Measurements from ENCODE around the gene USP43.
"Not testable (repeated sequence)": the region's sequence is repeated elsewhere in the genome, so short reads cannot be mapped to it uniquely, and the experiment has no call there.

The USP43 gene

GRCh38 chr17:9663511-9663910, 18.2 kb downstream of the USP43 start:
- DNase-seq = not testable (repeated sequence)

GRCh38 chr17:9666461-9667050, 21.2 kb downstream of the USP43 start:
- DNase-seq = no peak

DNA sequence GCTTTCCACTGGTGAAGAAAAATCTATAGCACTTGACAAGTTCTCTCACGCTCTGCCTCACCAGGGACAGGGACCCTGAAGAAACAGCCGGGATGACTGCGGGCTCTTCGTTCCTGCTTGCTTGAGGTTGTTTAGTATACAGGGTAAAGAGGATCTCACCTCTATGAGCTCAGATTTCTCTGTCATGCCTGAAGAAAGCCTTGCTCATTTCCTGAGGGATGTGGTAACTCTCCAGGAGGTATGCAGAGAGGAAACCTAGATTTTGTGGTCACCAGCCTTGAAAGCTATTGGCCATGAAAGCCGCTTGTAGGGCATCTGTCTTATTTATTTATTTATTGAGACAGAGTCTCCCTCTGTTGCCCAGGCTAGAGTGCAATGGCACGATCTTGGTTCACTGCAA, 23.2 kb downstream of the USP43 start:
- DNase-seq = no peak

DNA sequence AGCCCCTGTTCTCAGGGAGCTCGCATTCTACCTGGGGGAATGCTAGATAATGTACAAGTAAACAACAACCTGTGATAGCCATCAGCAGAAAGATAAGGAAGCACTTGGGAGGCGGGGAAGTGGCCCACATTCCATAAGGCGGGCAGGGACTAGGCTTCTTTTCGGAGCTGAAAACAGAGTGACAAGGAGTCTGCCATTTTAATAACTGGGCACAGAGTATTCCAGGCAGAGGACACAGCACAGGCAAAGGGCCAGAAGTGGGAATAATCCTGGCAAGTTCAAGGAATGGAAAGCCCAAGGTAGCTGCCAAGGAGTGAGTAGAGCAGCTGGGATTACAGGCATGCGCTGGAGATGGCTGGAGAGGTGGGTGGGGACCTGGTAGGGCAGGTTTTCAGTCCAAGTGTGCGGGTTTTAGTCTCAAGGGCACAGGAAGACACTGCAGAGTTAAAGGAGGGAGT, 24.3 kb downstream of the USP43 start:
- DNase-seq = no peak

DNA sequence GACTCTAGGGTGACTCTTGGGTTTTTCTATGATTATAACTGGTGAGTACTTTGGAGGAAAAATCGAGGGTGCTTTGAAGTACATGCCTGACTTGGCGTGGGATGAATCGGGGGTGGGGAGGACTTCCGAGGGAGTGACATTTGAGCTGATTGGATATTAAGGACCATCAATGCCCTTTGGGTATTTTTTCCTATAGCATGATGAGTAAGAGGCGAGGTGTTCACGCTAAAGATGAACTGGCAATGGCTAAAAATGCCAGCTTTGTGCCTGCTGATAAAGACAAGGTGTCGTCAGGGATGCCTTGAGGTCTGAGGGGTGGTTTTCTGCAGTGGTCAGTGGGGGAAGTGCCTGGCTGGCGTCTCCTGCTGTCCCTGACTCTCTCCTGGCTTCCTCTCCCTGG, 25.3 kb downstream of the USP43 start:
- no peak for DNase-seq

GRCh38 chr17:9671559-9671958, 26.2 kb downstream of the USP43 start:
- no peak for DNase-seq

DNA sequence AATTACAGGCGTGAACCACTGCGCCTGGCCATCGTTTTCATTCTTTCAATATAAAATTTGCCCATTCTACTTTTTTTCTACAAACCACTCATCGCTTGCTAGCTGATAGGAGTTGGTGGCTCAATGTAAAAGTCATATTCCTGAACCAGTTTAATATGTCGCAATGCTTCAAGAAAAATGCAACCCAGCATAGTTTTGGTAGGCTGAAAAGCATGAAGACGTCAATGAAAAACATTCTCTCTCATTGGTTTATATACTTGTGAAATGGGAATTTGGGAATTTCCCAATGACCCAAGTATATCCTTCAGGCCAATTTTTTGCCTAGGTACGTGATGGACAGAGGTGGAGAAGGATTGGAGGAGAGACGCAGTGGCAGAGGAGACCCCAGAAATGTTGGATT, 26.9 kb downstream of the USP43 start:
- no peak for DNase-seq

DNA sequence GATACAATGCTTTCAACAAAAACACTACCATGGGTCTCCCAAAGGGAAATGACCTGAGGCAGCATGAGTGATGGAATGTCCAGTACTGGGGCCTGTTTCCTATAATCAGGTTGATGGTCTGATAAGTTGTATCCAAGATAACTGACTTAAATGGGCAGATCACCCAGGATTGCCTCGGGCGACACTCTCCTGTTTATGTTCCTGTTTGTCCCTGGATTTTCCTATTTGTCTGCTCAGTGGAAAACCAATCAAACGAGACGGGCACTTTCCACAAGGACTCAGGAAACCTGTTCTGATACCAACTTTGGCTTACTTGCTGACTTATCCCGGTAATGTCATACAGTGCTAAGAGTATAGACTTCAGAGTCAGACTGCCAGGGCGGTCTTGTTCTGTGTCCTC, 27.4 kb downstream of the USP43 start:
- no peak for DNase-seq

DNA sequence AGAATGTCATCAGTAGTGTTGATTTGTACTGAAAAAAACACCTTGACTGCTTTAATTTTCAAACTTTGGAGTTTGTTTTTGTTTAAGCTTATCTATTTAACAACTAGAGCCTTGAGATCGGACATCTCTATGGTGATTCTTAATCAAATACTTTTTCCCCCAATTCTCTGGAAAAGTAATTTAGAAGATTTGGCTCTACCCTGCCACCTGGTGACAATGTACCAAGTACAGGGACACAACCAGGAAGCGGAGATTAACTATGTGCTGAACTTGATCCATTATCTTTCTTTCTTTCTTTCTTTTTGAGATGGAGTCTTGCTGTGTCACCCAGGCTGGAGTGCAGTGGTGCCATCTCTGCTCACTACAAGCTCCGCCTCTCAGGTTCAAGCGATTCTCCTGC, 30.8 kb downstream of the USP43 start:
- DNase-seq = no peak

GRCh38 chr17:9676820-9677310, 31.5 kb downstream of the USP43 start:
- no peak for DNase-seq

GRCh38 chr17:9677411-9677810, 32.1 kb downstream of the USP43 start:
- DNase-seq = no peak

DNA sequence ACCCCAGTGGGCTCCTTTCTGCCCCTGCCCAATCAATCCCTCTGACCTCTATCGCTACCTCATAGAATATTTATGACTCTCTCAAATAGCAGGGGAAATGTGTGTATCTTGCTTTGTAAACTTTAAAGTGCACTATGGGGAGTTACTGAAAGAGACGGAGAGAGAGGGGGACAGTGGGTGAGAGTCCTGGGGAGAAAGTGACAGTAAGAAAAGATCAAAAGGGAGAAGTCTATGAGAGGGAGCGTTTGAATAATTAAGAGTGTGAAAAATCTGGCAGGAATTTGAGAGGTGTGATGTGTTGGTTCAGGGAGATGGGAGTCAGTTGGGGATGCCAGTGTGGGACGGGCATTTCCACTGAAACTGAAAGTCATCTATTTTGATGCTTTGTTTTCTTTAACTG, 32.6 kb downstream of the USP43 start:
- DNase-seq = no peak

DNA sequence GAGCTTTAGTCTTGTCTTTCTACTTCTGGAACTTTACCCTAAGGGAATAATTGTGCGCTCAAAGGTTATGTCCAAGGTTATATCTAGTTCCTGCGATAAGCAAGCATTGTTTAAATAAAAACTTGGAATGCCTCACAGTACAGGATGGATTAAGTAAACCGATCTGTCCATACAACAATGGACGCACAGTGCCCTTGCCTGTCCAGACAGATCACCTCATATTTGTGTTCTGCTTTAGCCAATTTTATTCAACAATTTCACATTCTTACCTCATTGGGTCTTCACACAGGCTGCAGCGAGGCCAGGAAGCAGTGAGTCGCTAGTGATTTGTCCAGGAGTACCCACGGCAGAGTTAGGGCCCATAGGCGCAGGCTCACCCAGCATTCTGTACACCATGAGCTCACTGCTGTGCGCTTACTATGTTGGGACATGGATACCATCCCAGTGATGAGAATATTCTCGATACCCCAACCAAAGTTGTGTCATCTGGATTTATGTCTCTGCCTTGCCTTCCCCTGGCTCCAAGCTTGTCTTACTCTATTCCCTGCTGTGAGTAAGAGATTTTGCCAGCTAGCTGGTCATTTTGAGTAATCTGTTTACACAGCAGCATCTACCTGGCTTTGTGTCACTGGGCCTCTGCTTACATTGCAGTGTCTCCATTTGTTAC, 39.8 kb downstream of the USP43 start:
- DNase-seq = no peak

DNA sequence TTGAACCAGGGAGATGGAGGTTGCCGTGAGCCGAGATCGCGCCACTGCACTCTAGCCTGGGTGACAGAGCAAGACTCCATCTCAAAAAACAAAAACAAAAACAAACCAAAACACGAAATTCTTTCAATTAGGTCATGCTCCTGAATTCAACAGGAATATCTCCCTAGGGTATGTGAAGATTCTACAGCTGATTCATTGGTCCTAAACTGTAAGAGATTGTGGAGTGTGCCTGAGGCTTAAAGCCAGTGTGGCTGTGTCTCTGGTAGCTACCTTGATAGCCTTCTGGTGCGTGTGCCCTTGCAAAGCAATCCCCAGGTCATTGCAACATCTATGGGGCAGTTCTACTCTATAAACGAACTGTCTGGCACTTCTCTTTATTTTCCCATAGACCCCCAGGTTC, 48.4 kb downstream of the USP43 start:
- DNase-seq = no peak

GRCh38 chr17:9696279-9697044, 51.1 kb downstream of the USP43 start:
- no peak for DNase-seq

DNA sequence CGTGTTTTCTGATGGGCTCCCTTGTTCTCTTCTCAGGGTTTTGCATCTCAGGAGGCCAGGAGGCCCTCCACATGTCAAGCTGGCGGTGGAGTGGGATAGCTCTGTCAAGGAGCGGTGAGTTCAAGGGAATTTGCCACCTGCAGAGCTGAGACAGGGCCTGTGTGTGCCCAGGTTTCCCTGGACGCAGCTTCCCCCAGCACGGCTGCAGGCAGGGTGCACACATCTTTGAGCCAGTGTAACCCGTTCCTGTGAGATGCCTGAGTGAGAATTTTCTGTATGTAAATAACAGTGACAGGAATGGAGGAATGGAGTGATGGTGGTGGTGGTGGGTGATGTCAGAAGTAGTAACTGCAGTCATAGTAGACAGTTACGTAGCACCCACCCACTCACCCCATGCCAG, 54.8 kb downstream of the USP43 start:
- no peak for DNase-seq

- DNase-seq = no peak
Measured at GRCh38 chr17:9700754-9701476, 55.6 kb downstream of the USP43 start.

DNA sequence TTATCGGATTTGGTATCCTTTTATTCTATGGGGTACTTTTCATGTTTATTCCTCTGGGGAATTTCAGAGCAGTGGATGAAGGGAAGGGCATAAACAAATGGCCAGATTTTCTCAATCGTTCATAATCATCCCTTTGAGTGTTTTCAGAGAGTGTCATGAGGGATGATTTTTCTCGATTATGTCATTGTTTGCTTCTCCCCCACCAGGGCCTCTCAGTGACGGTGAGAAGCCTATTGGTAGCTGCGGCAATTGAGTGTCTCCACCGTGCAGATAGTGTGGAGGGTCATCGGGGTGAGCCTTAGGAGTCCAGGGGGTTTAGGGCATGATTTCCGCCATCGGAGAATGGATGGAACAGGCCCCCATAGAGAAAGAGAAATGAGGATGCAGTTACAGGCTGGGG, 57.2 kb downstream of the USP43 start:
- DNase-seq = no peak

DNA sequence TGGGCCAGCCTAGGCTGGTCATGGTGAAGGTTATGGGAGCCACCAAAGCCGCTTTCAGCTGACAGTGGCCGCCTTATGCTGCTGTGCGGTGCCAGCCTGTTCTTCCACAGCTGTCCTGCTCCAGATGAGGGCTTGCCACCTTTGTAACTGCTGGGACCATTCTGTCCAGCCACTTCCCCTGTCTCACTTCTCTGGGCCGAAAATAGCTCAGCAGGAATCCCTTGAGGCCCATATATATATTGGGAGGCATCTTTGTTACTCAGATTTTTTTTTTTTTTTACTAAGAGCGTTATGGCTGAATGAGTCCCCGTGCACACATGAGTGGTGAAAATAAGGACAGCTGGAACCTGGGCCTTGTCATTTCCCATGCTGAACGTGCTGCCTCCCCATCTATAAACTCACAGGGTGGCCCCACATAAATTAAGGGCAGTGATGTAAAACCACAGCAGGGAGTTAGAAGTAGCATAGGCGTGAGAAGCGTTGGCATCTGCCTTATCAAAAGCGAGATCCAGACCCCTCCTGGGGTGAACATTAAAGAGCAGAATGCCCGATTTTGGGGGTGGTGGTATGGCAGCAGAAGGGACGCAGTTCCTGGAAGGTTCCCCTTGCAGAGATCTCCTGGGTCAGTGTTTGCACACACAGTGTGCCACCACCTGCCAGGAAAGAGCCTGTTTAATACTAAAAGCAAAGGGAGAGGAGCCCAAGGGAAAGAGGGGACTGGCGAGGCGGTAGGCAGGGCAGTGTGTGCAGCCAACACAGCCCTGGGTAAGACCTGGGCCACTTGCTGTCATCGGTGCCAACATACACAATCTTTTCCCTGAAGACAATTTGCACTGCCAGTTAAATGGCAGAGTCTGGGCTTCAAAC, 57.8 kb downstream of the USP43 start:
- no peak for DNase-seq

DNA sequence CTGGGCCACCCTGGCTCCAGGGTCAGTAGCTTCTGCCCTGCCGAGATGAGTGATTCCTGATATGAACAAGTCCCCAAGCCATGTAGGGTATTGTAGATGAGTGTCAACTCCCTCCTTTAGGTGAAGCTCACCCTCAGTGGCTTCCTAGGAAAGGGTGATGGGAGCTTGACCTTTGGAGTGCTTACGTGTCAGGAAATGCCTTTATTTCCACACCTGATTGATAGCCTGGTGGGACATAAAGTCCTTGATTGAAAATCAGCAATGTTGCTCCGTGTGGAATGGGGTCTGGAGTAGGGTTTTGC, 58.4 kb downstream of the USP43 start:
- DNase-seq = no peak

- no peak for DNase-seq
Measured at GRCh38 chr17:9705745-9706144, 60.4 kb downstream of the USP43 start.

DNA sequence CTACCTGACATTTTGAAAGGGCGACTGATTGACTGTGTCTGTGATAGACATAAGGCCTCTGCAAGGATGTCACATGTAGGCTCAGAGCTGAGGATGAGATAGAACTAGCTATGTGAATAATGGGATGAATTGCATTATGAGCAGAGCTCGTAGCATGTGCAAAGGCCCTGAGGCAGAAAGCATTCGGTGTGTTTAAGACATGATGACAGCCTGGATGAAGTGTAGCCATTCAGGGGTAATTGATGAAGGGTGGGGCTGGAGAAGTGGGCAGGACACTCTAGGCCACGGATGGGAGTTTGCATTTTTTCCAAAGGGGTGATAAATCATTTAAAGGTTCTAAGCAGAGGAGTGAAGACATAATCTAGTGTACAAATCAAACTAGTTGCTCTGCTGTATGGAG, 62.6 kb downstream of the USP43 start:
- DNase-seq = no peak
